GM18867 (cell line): ENCODE results near the gene FXYD4.

Experiments used
- ATAC-seq: cut with Tn5 transposase; IDR thresholded peaks from one replicate; pipeline ENCODE4 v1.9.1; 2021; ENCODE audit warnings: mild to moderate bottlenecking, moderate library complexity; ENCODE audit not compliant: unreplicated experiment

Gene FXYD4

DNA sequence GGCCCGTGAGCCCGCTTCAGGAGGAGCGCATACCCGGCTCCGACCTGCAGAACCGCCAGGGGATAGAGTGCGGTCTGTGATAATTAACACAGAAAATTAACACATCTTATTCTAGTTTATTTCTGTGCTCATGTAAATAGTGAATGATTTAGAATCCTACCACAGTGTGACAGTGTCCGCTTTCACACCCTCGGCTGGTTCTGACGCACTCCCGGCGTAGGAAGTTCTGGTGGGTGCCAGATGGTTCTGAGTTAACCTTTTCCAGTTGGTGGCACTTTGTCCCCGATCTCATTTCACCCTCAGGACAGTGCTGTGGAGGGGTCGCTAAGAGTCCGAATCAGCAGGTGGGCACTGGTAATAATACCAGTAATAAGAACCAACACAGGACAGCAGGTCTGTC is 28.3 kb upstream of the FXYD4 start:
- no peak for ATAC-seq

DNA sequence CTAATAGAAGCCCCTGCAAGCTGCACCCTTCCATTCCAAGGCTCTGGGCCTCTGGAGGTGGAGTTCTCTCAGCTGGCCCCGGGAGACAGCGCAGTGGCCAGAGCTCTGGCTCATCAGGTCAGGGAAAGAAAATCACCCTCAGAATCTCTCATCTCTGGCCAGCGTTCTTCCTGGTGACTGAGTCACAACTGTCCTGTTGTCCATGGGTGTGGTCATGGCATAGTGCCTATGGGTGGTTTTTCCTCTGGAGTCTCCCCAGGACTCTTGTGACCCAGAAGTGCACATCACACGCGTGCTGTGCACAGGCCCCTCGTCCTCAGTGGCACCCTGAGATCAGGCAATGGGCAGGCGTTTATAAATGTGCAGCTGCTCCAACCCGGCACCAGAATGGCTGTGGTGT is 27.4 kb upstream of the FXYD4 start:
- no peak for ATAC-seq

DNA sequence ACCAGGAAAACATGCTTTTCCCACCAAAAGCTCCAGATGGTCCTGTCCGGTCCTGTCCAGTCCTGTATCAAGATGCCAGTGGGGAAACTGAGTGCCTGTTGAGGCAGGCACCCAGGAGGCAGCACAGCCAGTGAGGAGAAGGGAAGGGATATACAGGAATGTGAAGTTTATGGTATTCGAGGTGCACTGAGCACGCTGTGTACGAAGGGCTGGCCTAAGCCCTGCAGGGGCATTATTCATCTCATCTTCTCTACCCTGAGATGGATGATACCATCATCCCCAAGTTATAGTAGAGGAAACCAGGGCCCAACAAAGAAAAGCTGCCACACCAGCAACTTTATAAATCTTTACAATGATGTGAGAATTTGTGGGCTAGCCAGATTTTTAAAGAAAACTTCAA is 23.4 kb upstream of the FXYD4 start:
- no peak for ATAC-seq

GRCh38 chr10:43348511-43349312 is 22.7 kb upstream of the FXYD4 start:
- peak; percentile 99 for ATAC-seq

- ATAC-seq = no peak
Observed at GRCh38 chr10:43350156-43350555, 21.3 kb upstream of the FXYD4 start.

- ATAC-seq = no peak
Observed at GRCh38 chr10:43350686-43351085, 20.8 kb upstream of the FXYD4 start.

GRCh38 chr10:43351301-43351700 is 20.1 kb upstream of the FXYD4 start:
- no peak for ATAC-seq

- no peak for ATAC-seq
Observed at GRCh38 chr10:43352951-43353350, 18.5 kb upstream of the FXYD4 start.

DNA sequence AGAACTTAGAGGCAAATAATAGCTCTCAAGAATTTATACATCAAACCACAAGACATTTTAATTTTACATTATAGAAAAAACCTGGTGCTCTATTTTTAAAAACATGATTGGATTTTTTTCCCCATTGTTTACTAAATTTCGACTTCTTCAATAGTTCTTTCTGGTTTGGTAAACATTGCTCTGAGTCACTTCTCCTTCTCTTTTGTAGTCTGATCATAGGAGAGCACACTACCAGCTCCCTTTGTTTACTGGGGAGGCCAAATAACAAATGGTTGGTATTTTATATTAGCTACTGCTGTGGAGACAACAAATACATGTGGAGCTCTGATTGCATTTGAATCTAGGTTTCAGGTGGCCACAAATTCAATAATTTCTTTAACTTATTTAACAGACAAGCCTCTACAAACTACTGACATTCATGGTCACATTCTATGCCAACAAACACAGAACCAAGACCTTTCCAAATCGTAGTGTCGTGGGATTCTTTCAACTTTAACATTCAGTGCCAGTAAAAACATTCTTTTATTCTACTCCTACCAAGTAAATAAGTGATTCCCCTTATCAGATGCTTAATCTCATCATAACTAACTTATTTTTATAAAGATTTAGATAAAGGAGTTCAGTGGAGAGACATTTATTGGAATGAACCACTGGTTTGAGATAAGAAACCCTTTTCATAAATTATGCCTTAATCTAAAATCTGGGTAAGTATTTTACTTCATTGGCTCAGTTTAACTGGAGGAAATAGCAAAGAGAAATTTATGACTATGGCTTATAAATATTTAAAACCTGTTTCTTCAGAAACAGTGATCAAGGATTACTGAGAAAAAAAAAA is 17.7 kb upstream of the FXYD4 start:
- ATAC-seq = no peak

- ATAC-seq = no peak
Observed at GRCh38 chr10:43354330-43354635, 17.2 kb upstream of the FXYD4 start.

GRCh38 chr10:43354879-43355380 is 16.5 kb upstream of the FXYD4 start:
- no peak for ATAC-seq

- no peak for ATAC-seq
Observed at GRCh38 chr10:43355749-43356371, 15.6 kb upstream of the FXYD4 start.

GRCh38 chr10:43360086-43360485 is 11.3 kb upstream of the FXYD4 start:
- no peak for ATAC-seq

- ATAC-seq = no peak
Observed at GRCh38 chr10:43361547-43362190, 9.8 kb upstream of the FXYD4 start.

- ATAC-seq = peak; percentile 96
Observed at GRCh38 chr10:43362191-43362839, 9.1 kb upstream of the FXYD4 start.

DNA sequence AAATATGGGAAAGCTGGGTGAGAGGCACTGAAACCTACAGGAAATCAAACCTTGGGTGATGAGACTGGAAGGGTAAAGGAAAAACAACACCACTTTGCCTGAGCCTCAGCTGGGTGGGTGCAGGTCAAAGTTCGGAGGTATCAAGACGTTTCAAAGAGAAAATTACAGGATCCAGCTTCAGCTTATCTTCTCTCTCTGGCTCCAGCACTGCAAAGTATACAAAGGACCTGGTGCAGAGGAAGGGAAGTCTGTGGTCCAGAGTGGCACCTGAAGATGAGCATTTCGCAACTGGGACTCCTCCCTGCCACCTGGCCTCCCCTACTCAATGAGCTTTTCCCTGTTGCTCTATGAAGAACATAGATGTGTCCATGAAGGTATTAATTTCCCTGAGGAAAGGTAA is 6.4 kb upstream of the FXYD4 start:
- ATAC-seq = no peak

DNA sequence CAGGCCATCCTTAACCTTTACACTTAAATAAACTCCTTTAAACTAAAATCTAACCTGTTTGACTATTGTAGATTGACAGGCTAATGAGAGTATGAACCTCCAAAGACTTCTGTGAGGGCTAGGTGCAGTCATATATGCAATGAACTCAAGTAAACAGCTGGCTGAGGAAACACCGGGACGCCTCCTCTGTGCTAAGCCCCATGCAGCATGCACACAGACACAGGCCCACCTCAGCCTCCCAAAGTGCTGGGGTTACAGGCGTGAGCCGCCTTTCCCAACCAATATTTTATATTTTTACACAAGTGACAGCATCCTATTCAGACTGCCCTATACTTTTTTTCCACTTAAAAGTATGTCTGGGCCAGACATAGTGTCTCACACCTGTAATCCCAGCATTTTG is 1.5 kb upstream of the FXYD4 start:
- no peak for ATAC-seq

DNA sequence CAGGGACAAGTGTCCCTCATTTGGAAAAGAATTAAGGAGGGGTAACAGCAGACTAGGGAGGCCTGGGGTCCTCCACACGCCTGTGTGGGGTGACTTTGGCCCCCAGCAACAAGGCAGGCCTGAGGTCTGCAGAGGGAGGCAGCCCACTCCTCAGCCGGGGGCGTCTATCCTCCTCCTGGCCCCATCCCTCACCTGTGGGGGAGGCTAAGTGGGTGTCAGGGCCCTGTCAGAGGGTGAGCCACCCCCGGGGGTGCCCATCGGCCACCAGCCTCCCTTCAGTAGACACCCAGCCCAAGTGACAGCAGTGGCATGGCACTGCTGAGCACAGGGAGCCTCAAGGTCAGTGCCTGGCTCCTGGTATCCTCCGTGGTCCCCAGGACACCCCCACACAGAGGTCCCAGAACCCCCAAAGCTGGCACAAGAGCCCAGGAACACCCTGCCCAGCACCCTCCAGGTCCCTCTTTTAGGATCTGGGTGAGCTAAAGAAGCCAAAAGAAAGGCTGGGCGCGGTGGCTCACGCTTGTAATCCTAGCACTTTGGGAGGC is 693 bp upstream of the FXYD4 start:
- ATAC-seq = no peak

GRCh38 chr10:43372765-43373361 is 1.4 kb downstream of the FXYD4 start:
- ATAC-seq = no peak

GRCh38 chr10:43373461-43373860 is 2.0 kb downstream of the FXYD4 start:
- ATAC-seq = no peak
